ENCODE results near the gene CEP112.

DNA sequence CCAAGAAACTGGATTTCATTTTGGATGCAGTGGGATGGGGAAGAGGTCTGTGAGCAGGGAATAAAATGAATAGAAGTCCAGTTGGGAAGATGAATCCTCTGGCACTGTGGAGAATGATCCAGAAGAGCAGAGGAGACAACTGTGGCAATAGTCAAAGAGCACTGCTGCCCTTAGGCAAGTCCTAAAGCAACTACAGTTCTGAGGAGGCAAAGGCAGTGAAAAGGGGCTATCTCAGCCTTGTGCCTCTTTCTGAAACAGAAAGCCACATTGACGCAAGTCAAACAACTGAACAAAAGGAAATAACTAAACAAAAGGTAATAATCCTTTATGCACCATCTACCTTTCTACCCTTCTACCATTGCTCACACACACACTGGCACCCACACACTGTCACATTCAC lies 392.5 kb downstream of the CEP112 start:
- no peak for TF ChIP-seq CTCF (IDR thresholded peaks at IDR 0.05; ENCODE audit: insufficient read depth, low read length, poor library complexity, severe bottlenecking)
- TF ChIP-seq EZH2phosphoT487 (conservative IDR thresholded peaks at IDR 0.05; ENCODE audit: low read length): no peak

Measured in SU-DHL-6 (cell line).